ENCODE measurements around the gene FAM163B. TPM values are rescaled to one million over a fixed set of nuclear protein-coding genes. Genes with fewer than 3 reads are reported as not detected.

Gene FAM163B
- total RNA-seq, 1 donor from 2014 or later = not detected

GRCh38 chr9:133603135-133603927 is 5.9 kb downstream of the FAM163B start:
- no peak for DNase-seq (ENCODE audit: low spot score)
- H3K36me3 Mint-ChIP-seq (ENCODE audit: low read depth, unreplicated experiment) = no peaks in the 10 kb centered on the region
- no peak overlapping the region for H3K27ac Mint-ChIP-seq (ENCODE audit: unreplicated experiment)
- no peaks in the 10 kb centered on the region for H3K9me3 Mint-ChIP-seq (ENCODE audit: unreplicated experiment)
- no peak overlapping the region for H3K4me3 Mint-ChIP-seq (ENCODE audit: unreplicated experiment)
- H3K4me1 Mint-ChIP-seq (ENCODE audit: unreplicated experiment) = peaks cover 3% of the 10 kb centered on the region
- peaks cover 1% of the 10 kb centered on the region for H3K27me3 Mint-ChIP-seq (ENCODE audit: unreplicated experiment)
- TF ChIP-seq CTCF (IDR thresholded peaks at IDR 0.05; ENCODE audit: unreplicated experiment) = no peak

GRCh38 chr9:133602277-133602676 is 6.9 kb downstream of the FAM163B start:
- no peak for DNase-seq (ENCODE audit: low spot score)

GRCh38 chr9:133601746-133602145 is 7.4 kb downstream of the FAM163B start:
- no peak for DNase-seq (ENCODE audit: low spot score)
- H3K27me3 Mint-ChIP-seq (ENCODE audit: unreplicated experiment) = peaks cover 3% of the 10 kb centered on the region
- TF ChIP-seq CTCF (IDR thresholded peaks at IDR 0.05; ENCODE audit: unreplicated experiment) = no peak
- peaks cover 3% of the 10 kb centered on the region for H3K4me1 Mint-ChIP-seq (ENCODE audit: unreplicated experiment)
- no peak overlapping the region for H3K4me3 Mint-ChIP-seq (ENCODE audit: unreplicated experiment)
- H3K27ac Mint-ChIP-seq (ENCODE audit: unreplicated experiment) = no peak overlapping the region
- peaks cover 10% of the 10 kb centered on the region for H3K9me3 Mint-ChIP-seq (ENCODE audit: unreplicated experiment)
- peaks cover 9% of the 10 kb centered on the region for H3K36me3 Mint-ChIP-seq (ENCODE audit: low read depth, unreplicated experiment)

More at GRCh38 chr9:133602277-133602676, 6.9 kb downstream of the FAM163B start:
- H3K9me3 Mint-ChIP-seq (ENCODE audit: unreplicated experiment) = peaks cover 4% of the 10 kb centered on the region
- peaks cover 3% of the 10 kb centered on the region for H3K4me1 Mint-ChIP-seq (ENCODE audit: unreplicated experiment)
- TF ChIP-seq CTCF (IDR thresholded peaks at IDR 0.05; ENCODE audit: unreplicated experiment) = no peak
- no peak overlapping the region for H3K4me3 Mint-ChIP-seq (ENCODE audit: unreplicated experiment)
- no peak overlapping the region for H3K27ac Mint-ChIP-seq (ENCODE audit: unreplicated experiment)
- peaks cover 4% of the 10 kb centered on the region for H3K36me3 Mint-ChIP-seq (ENCODE audit: low read depth, unreplicated experiment)
- peaks cover under 1% of the 10 kb centered on the region for H3K27me3 Mint-ChIP-seq (ENCODE audit: unreplicated experiment)

- peaks cover 10% of the 10 kb centered on the region for H3K9me3 Mint-ChIP-seq (ENCODE audit: unreplicated experiment)
- peaks cover 5% of the 10 kb centered on the region for H3K27me3 Mint-ChIP-seq (ENCODE audit: unreplicated experiment)
Observed at GRCh38 chr9:133600739-133601138, 8.4 kb downstream of the FAM163B start.

More at GRCh38 chr9:133600739-133601138, 8.4 kb downstream of the FAM163B start:
- H3K27ac Mint-ChIP-seq (ENCODE audit: unreplicated experiment) = no peak overlapping the region
- no peak for TF ChIP-seq CTCF (IDR thresholded peaks at IDR 0.05; ENCODE audit: unreplicated experiment)
- DNase-seq (ENCODE audit: low spot score) = no peak
- peaks cover 3% of the 10 kb centered on the region for H3K4me1 Mint-ChIP-seq (ENCODE audit: unreplicated experiment)
- H3K36me3 Mint-ChIP-seq (ENCODE audit: low read depth, unreplicated experiment) = peaks cover 9% of the 10 kb centered on the region
- no peak overlapping the region for H3K4me3 Mint-ChIP-seq (ENCODE audit: unreplicated experiment)

Measured in endothelial cell (in vitro differentiated cells).